NB4 (cell line): ENCODE measurements around the gene FGF12.

Experiments used
- MAX ChIP-seq: IDR thresholded peaks from 2 replicates; pipeline ENCODE4 v1.6.1; 2011; ENCODE audit warnings: low read depth, low read length
- POLR2A ChIP-seq: IDR thresholded peaks from 2 replicates; pipeline ENCODE4 v1.6.1; 2011; ENCODE audit warnings: mild to moderate bottlenecking; ENCODE audit not compliant: insufficient read length; ENCODE audit errors: extremely low read depth
- TF ChIP-seq, protein P1 (sequence below): IDR thresholded peaks from one replicate; pipeline ENCODE4 v1.5.1; 2012; ENCODE audit warnings: low read depth, low read length

DNA sequence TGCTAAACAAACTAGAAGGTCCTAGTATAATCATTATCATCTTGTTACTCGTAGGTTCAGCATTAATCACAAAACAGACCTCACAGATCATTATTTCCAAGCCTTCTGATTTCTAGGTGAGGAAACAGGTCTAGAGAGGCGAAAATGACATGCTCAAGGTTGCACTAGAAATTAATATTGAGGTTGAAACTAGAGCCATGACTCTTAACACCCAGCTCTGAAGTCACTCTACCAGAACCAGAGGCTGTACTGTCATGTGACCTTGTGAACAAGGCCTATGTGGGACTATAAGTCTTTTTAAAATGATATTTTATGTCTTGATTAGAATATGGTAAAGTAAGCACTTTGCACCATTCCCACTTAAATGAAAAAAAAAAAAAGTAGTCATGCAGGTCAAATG is 23.8 kb upstream of the FGF12 start:
- TF ChIP-seq, protein P1, sequence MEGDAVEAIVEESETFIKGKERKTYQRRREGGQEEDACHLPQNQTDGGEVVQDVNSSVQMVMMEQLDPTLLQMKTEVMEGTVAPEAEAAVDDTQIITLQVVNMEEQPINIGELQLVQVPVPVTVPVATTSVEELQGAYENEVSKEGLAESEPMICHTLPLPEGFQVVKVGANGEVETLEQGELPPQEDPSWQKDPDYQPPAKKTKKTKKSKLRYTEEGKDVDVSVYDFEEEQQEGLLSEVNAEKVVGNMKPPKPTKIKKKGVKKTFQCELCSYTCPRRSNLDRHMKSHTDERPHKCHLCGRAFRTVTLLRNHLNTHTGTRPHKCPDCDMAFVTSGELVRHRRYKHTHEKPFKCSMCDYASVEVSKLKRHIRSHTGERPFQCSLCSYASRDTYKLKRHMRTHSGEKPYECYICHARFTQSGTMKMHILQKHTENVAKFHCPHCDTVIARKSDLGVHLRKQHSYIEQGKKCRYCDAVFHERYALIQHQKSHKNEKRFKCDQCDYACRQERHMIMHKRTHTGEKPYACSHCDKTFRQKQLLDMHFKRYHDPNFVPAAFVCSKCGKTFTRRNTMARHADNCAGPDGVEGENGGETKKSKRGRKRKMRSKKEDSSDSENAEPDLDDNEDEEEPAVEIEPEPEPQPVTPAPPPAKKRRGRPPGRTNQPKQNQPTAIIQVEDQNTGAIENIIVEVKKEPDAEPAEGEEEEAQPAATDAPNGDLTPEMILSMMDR = no peak
- TF ChIP-seq POLR2A (no peak), MAX (no peak)
